Effector memory CD8-positive, alpha-beta T cell (primary cell): ENCODE measurements around the gene B4GALNT2.

Experiments
- ATAC-seq: fragments of 150-1000 bp; cut with Tn5 transposase; replicated peaks from 2 replicates; pipeline ENCODE4 v1.10.0; 2021; ENCODE audit warnings: mild to moderate bottlenecking, moderate library complexity
- DNase-seq, 3 experiments: peaks; one replicate each; pipeline ENCODE4 v3.0.0; 2021
- H3K27ac Mint-ChIP-seq, 2 donors: one replicate each; pipeline ENCODE4 v1.8.0; 2022; ENCODE audit warnings: mild to moderate bottlenecking in 2 of 2, mixed read lengths in 2 of 2, moderate library complexity in 2 of 2
- H3K27me3 Mint-ChIP-seq, 2 donors: one replicate each; pipeline ENCODE4 v1.8.0; 2022; ENCODE audit warnings: mixed read lengths in 2 of 2
- H3K36me3 Mint-ChIP-seq: one replicate; pipeline ENCODE4 v1.8.0; 2022; ENCODE audit warnings: mild to moderate bottlenecking, moderate library complexity, mixed read lengths; ENCODE audit not compliant: insufficient read depth
- H3K4me1 Mint-ChIP-seq, 2 donors: one replicate each; pipeline ENCODE4 v1.8.0; 2022; ENCODE audit warnings: low read depth in 2 of 2, mixed read lengths in 2 of 2
- H3K4me3 Mint-ChIP-seq, 2 donors: one replicate each; pipeline ENCODE4 v1.8.0; 2022; ENCODE audit warnings: mild to moderate bottlenecking in 2 of 2, mixed read lengths in 2 of 2, moderate library complexity in 2 of 2
- H3K9me3 Mint-ChIP-seq, 2 donors: one replicate each; pipeline ENCODE4 v1.8.0; 2022; ENCODE audit warnings: mixed read lengths in 2 of 2

The B4GALNT2 gene

GRCh38 chr17:49106321-49107210 lies 26.0 kb upstream of the B4GALNT2 start:
- no peak overlapping the region for H3K4me3 Mint-ChIP-seq
- H3K4me1 Mint-ChIP-seq, result no peaks in the 10 kb centered on the region
- no peaks in the 10 kb centered on the region for H3K9me3 Mint-ChIP-seq
- H3K27ac Mint-ChIP-seq, result no peak overlapping the region
- peaks cover 2% of the 10 kb centered on the region for H3K36me3 Mint-ChIP-seq
- H3K27me3 Mint-ChIP-seq, result peaks cover 4 to 13% of the 10 kb centered on the region in 2 donors
- DNase-seq (no peak), ATAC-seq (no peak)

DNA sequence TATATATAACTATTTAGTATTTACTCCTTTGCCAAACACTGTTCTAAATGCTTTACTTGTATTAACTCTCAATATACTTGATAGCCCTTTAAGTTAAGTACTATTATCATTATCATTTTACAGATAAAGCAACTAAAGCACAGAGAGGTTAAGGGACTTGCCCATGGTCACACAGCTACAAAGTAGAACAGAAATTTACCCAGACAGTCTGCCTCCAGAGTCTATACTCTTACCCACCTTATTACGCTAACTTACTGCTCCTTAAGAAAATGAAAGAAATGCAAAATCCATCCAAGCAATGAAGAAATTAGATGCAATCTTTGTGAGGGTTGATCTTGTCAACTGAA lies 25.4 kb upstream of the B4GALNT2 start:
- no peaks in the 10 kb centered on the region for H3K4me1 Mint-ChIP-seq
- no peak overlapping the region for H3K4me3 Mint-ChIP-seq
- H3K9me3 Mint-ChIP-seq, result no peaks in the 10 kb centered on the region
- ATAC-seq, result no peak
- peaks cover 0 to 9% of the 10 kb centered on the region in 2 donors for H3K27me3 Mint-ChIP-seq
- no peak overlapping the region for H3K27ac Mint-ChIP-seq
- H3K36me3 Mint-ChIP-seq, result peaks cover 2% of the 10 kb centered on the region
- no peak for DNase-seq

DNA sequence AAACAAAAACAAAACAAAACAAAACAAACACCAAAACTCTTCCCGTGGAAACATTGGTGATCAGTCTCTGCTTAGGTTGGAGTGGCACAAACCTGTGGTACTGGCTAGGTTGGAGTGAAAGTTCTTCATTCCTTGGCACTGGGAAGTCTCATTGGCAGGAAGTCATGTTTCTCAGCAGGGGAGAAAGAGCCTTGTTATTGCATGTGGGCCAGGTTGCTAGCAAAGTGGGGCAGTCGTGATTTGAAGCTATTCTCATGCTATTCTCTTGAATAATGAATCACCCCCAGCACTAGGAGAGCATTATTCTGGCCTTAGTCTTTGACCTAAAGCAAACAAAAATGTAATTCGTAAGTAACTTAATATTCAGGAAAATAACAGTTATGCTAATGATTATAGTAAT lies 24.3 kb upstream of the B4GALNT2 start:
- Mint-ChIP-seq H3K36me3 (peaks cover 2% of the 10 kb centered on the region), H3K27me3 (peaks cover 4 to 15% of the 10 kb centered on the region in 2 donors), H3K4me1 (no peaks in the 10 kb centered on the region), H3K9me3 (no peaks in the 10 kb centered on the region), H3K4me3 (peak overlapping the region in 1 of 2 donors; percentile 21), H3K27ac (no peak overlapping the region)
- DNase-seq (no peak), ATAC-seq (no peak)

DNA sequence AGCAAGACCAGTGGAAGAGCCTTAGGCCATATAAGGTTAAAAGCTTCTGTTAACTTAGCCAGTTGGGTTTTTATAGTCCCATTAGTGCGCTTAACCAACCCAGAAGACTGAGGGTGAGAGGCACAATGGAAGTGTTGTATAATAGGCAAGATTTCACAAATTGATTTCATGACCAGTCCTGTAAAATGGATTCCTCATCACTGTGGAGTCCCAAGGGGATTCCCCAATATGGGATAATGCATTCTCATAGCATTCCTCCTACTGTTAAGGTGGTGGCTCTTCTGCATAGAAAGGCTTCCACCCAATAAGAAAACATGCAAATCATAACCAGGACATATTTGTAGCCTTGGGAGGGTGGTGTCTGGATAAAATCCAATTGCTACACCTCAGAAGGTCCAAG lies 22.1 kb upstream of the B4GALNT2 start:
- DNase-seq, result no peak
- Mint-ChIP-seq H3K4me1 (no peaks in the 10 kb centered on the region), H3K27ac (no peak overlapping the region), H3K9me3 (no peaks in the 10 kb centered on the region), H3K27me3 (peaks cover 13 to 19% of the 10 kb centered on the region in 2 donors), H3K4me3 (no peak overlapping the region), H3K36me3 (peaks cover 2% of the 10 kb centered on the region)
- no peak for ATAC-seq

DNA sequence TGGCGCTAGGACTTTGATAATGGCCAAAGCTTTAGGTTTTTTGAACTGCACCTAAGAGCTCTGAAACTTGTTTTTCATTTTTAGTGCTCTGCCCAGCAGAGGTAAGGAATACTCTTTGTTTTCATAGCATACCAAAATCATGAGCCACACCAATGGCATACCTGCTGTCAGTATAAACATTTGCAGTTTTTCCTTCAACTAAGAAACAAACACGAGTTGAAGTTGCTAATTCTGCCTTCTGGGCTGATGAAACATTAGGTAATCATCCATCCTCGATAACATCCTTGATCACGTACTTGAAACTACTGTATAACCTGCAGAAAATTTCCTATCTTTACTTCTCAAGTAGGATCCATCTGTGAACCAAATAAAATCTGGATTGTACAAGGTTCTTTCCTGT lies 20.6 kb upstream of the B4GALNT2 start:
- ATAC-seq, result no peak
- H3K36me3 Mint-ChIP-seq, result peaks cover 2% of the 10 kb centered on the region
- DNase-seq, result no peak

DNA sequence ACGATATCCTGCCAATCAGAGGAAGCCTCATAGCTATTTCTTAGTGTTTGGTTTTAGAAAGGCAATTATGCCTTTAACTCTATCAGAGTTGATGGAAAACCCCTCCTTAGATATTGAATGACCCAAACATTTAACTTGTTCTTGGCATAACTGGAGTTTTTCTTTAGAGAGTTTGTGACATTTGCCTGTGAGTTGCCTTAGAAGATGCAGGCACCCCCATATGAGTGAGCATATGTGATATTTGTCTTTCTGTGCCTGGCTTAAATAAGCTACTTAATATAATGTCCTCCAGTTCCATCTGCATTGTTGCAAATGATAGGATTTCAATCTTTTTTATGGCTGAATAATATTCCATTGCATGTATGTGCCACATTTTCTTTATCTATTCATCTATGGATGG lies 19.6 kb upstream of the B4GALNT2 start:
- H3K9me3 Mint-ChIP-seq, result no peaks in the 10 kb centered on the region
- ATAC-seq (no peak), DNase-seq (no peak)
- H3K36me3 Mint-ChIP-seq, result peaks cover 2% of the 10 kb centered on the region
- H3K27me3 Mint-ChIP-seq, result peaks cover 23 to 35% of the 10 kb centered on the region in 2 donors
- H3K4me3 Mint-ChIP-seq, result no peak overlapping the region
- no peaks in the 10 kb centered on the region for H3K4me1 Mint-ChIP-seq
- no peak overlapping the region for H3K27ac Mint-ChIP-seq

More for the DNA sequence above, 20.6 kb upstream of the B4GALNT2 start:
- Mint-ChIP-seq H3K4me3 (no peak overlapping the region), H3K27me3 (peaks cover 19 to 27% of the 10 kb centered on the region in 2 donors), H3K4me1 (no peaks in the 10 kb centered on the region), H3K27ac (no peak overlapping the region), H3K9me3 (no peaks in the 10 kb centered on the region)

DNA sequence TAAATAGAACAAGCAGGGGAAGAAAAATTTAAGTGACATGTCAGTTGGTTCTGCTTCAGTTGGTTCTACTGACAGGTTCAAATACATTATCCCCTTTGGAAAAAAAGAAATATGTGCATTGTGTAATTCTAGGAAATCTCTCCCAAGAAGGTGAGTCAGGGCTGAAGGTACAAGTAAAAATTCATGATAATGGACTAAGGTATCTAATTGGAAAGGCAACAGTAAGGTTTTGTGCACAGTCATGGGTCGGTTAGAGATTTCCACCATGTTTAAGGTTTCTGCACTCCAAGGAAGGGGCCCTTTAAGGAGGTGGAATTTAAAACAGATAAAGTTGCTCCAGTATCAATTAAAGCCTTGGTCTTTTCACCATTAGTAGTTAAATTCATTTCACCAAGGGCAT lies 17.9 kb upstream of the B4GALNT2 start:
- Mint-ChIP-seq H3K36me3 (peaks cover 2% of the 10 kb centered on the region), H3K27me3 (peaks cover 25 to 46% of the 10 kb centered on the region in 2 donors), H3K9me3 (no peaks in the 10 kb centered on the region), H3K4me3 (no peak overlapping the region), H3K27ac (no peak overlapping the region), H3K4me1 (no peaks in the 10 kb centered on the region)
- no peak for DNase-seq
- no peak for ATAC-seq

DNA sequence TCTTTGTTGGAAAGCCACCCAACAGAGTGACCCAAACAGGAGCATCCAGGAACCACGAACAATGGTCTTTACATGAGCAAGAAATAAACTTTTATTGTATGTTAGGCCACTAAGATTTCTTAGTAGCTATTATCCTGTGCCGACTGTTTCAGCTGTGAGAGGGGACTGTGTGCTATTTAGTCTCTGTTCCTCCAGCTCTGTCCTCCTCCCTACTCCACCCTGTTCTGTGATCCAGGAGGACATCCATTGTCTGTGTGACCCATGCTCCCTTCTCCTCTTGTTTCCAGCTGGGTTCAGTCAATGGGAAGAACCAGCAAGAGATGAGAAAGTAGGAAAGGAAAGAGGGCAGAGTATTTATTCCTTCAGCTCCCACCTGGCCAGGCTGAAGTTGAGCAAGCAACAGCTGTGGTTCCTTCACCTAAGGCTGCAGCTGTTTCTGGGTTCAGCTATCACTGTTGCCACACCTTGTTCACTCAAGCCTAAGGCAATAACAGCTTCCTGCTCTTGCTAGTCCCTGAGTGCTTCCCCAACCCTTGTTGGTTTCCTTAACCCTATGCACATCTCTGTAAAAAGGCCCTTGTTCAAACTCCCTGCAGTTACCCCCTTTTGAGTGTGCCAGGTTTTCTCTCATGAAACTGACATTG lies 14.9 kb upstream of the B4GALNT2 start:
- Mint-ChIP-seq H3K36me3 (no peaks in the 10 kb centered on the region), H3K4me1 (no peaks in the 10 kb centered on the region), H3K4me3 (no peak overlapping the region), H3K27ac (no peak overlapping the region), H3K27me3 (peaks cover 49 to 74% of the 10 kb centered on the region in 2 donors), H3K9me3 (no peaks in the 10 kb centered on the region)
- ATAC-seq, result no peak
- no peak for DNase-seq

DNA sequence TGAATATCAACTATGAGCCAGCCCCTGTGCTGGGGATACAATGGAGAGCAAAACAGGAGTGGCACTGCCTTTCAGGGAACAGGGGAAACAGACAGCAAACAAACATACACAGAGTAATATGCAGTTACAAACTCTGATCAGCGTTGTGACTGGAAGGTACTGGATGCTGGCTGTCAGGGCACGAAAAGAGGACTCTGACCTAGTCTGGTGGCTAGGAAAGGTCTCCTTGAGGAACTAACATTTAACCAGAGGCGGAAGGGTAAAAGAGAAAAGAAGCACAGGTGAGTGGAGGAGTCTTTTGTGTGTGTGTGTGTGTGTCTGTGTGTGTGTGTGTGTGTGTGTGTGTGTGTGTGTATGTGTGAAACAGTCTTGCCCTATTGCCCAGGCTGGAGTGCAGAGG lies 12.4 kb upstream of the B4GALNT2 start:
- DNase-seq (no peak), ATAC-seq (no peak)
- H3K9me3 Mint-ChIP-seq, result no peaks in the 10 kb centered on the region
- no peak overlapping the region for H3K27ac Mint-ChIP-seq
- H3K4me1 Mint-ChIP-seq, result no peaks in the 10 kb centered on the region
- no peaks in the 10 kb centered on the region for H3K36me3 Mint-ChIP-seq
- no peak overlapping the region for H3K4me3 Mint-ChIP-seq
- peaks cover 37 to 57% of the 10 kb centered on the region in 2 donors for H3K27me3 Mint-ChIP-seq

GRCh38 chr17:49121696-49122292 lies 10.8 kb upstream of the B4GALNT2 start:
- H3K36me3 Mint-ChIP-seq, result no peaks in the 10 kb centered on the region
- H3K27ac Mint-ChIP-seq, result no peak overlapping the region
- no peak for ATAC-seq

GRCh38 chr17:49122566-49122965 lies 10.0 kb upstream of the B4GALNT2 start:
- Mint-ChIP-seq H3K36me3 (no peaks in the 10 kb centered on the region), H3K27ac (peak overlapping the region in 1 of 2 donors; percentile 15), H3K9me3 (no peaks in the 10 kb centered on the region), H3K4me1 (no peaks in the 10 kb centered on the region), H3K27me3 (peaks cover 30 to 44% of the 10 kb centered on the region in 2 donors), H3K4me3 (no peak overlapping the region)
- ATAC-seq (no peak), DNase-seq (no peak)

More at GRCh38 chr17:49121696-49122292, 10.8 kb upstream of the B4GALNT2 start:
- H3K4me3 Mint-ChIP-seq, result no peak overlapping the region
- no peak for DNase-seq
- no peaks in the 10 kb centered on the region for H3K9me3 Mint-ChIP-seq
- peaks cover 30 to 47% of the 10 kb centered on the region in 2 donors for H3K27me3 Mint-ChIP-seq
- no peaks in the 10 kb centered on the region for H3K4me1 Mint-ChIP-seq

- peak overlapping the region in 1 of 2 donors; percentile 15 for H3K27ac Mint-ChIP-seq
- no peaks in the 10 kb centered on the region for H3K36me3 Mint-ChIP-seq
- no peaks in the 10 kb centered on the region for H3K9me3 Mint-ChIP-seq
- no peak for DNase-seq
- no peaks in the 10 kb centered on the region for H3K4me1 Mint-ChIP-seq
- no peak overlapping the region for H3K4me3 Mint-ChIP-seq
- no peak for ATAC-seq
- peaks cover 29 to 44% of the 10 kb centered on the region in 2 donors for H3K27me3 Mint-ChIP-seq
These were observed 9.5 kb upstream of the B4GALNT2 start for GRCh38 chr17:49123061-49123460.

DNA sequence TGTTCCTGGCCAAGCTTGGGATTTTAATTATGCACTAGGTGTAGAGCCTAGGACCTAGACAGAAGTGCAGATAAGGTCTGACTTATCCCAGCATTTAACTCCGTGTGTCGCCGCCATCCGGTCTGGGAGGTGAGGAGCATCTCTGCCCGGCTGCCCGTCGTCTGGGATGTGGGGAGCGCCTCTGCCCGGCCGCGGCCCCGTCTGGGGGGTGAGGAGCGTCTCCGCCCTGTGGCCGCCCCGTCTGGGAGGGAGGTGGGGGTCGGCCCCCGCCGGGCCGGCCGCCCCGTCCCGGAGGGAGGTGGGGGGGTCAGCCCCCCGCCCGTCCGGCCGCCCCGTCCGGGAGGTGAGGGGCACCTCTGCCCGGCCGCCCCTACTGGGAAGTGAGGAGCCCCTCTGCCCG lies 7.1 kb upstream of the B4GALNT2 start:
- DNase-seq, result no peak
- ATAC-seq, result no peak
- no peaks in the 10 kb centered on the region for H3K4me1 Mint-ChIP-seq
- no peaks in the 10 kb centered on the region for H3K9me3 Mint-ChIP-seq
- H3K27ac Mint-ChIP-seq, result no peak overlapping the region
- H3K4me3 Mint-ChIP-seq, result no peak overlapping the region
- no peaks in the 10 kb centered on the region for H3K36me3 Mint-ChIP-seq
- H3K27me3 Mint-ChIP-seq, result peaks cover 42 to 50% of the 10 kb centered on the region in 2 donors
